ENCODE measurements around the gene ACER1. TPM values are rescaled to one million over a fixed set of nuclear protein-coding genes. Genes with fewer than 3 reads are reported as not detected.
"Not testable (repeated sequence)": the region's sequence is repeated elsewhere in the genome, so short reads cannot be mapped to it uniquely, and the experiment has no call there.

ACER1 gene
- total and polyA plus RNA-seq, 7 donors: not detected

DNA sequence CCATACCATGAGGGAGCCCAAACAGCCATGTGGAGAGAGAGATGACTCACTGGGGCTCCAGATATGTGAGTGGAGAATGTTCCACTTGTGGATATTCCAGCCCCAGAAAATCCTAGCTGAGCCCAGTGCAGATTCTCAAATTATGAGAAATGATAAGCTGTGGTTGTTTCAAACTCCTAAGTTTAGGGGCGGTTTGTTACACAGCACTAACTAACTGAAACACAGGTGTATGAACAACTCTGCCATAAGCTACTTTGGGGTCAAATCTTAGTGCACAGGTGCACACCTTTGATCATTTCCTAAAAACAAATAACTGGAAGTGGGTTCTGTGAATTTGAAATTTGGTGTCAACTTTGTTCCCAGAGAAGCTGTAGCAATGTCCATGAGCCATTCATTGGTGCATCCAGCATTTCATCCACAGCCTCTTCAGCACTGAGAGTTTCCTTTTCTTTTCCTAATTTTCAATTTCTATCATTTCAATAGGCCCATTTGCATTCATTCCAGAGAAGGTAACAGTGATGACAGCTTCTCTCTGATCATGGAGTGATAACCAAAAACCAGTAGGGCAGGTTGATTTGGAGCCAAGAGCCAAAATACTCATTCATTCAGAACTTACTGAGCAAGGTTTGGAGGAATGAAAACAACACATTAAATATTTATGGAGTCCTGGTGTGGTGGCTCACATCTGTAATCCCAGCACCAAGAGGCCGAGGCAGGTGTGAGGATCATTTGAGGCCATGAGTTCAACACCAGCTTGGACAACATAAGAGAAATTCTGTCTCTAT lies 19.2 kb upstream of the ACER1 start:
- H3K27ac ChIP-seq: no peak overlapping the region
- peaks cover 0 to 2% (median 0%) of the 10 kb centered on the region in 3 donors for H3K27me3 ChIP-seq (ENCODE audit: insufficient read depth in 3 of 3, low read length in 2 of 3)
- intact Hi-C loops (cut with DNase I): no loop called here
- 88 to 94% (median 92%) methylated on average over 2 of the region's 2 CpGs for WGBS, 3 donors
- ATAC-seq (no peak), DNase-seq (no peak)
- no peak overlapping the region for H3K4me3 ChIP-seq
- no peaks in the 10 kb centered on the region for H3K36me3 ChIP-seq (ENCODE audit: insufficient read depth in 1 of 2, low read depth in 1 of 2)
- TF ChIP-seq, protein P1, sequence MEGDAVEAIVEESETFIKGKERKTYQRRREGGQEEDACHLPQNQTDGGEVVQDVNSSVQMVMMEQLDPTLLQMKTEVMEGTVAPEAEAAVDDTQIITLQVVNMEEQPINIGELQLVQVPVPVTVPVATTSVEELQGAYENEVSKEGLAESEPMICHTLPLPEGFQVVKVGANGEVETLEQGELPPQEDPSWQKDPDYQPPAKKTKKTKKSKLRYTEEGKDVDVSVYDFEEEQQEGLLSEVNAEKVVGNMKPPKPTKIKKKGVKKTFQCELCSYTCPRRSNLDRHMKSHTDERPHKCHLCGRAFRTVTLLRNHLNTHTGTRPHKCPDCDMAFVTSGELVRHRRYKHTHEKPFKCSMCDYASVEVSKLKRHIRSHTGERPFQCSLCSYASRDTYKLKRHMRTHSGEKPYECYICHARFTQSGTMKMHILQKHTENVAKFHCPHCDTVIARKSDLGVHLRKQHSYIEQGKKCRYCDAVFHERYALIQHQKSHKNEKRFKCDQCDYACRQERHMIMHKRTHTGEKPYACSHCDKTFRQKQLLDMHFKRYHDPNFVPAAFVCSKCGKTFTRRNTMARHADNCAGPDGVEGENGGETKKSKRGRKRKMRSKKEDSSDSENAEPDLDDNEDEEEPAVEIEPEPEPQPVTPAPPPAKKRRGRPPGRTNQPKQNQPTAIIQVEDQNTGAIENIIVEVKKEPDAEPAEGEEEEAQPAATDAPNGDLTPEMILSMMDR (IDR thresholded peaks at IDR 0.05): no peak
- H3K4me1 ChIP-seq: no peaks in the 10 kb centered on the region
- H3K9me3 ChIP-seq: no peaks in the 10 kb centered on the region

DNA sequence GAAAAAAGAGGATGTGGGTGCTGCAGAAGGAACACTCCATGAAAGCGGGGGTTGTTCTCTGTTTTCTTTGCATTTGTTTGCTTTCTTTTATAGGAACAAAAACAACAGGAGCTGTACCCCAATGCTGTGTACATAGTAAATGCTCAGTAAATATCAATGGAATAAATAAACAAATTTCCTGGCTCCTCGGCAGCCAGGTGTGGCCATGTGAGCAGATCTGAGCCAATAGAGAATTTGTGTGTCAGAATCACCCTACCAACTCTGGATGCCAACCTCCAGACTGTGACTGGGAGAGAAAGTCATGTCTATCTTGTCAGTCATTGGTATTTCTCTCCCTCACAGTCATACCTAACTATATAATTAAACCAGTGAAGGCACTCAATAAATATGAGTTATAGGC lies 17.3 kb upstream of the ACER1 start:
- peaks cover 0 to 2% (median 0%) of the 10 kb centered on the region in 3 donors for H3K27me3 ChIP-seq (ENCODE audit: insufficient read depth in 3 of 3, low read length in 2 of 3)
- WGBS, 3 donors: 80 to 85% (median 81%) methylated on average over 2 of the region's 2 CpGs
- DNase-seq (no peak), ATAC-seq (no peak)
- TF ChIP-seq, protein P1 (IDR thresholded peaks at IDR 0.05): no peak
- no peaks in the 10 kb centered on the region for H3K9me3 ChIP-seq
- intact Hi-C loops (cut with DNase I): no loop called here
- no peaks in the 10 kb centered on the region for H3K4me1 ChIP-seq
- no peak overlapping the region for H3K4me3 ChIP-seq
- H3K36me3 ChIP-seq (ENCODE audit: insufficient read depth in 1 of 2, low read depth in 1 of 2): no peaks in the 10 kb centered on the region
- no peak overlapping the region for H3K27ac ChIP-seq

DNA sequence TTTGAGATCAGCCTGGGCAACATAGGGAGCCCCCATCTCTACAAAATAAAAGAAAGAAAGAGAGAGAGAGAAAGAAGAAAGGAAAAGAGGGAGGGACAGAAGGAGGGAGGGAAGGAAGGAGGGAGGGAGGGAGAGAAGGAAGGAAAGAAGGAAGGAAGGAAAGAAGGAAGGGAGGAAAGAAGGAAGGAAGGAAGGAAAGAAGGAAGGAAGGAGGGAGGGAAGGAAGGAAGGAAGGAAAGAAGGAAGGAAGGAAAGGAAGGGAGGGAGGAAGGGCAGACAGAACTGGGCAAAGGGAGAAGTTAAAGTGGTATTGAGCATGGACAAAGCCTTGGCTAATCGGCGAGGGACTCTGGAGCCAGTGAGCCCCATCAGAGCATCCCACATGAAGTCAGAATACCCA lies 15.9 kb upstream of the ACER1 start:
- H3K27ac ChIP-seq; ATAC-seq; H3K27me3 ChIP-seq (ENCODE audit: insufficient read depth in 3 of 3, low read length in 2 of 3); intact Hi-C loops (cut with DNase I); DNase-seq; H3K9me3 ChIP-seq; H3K36me3 ChIP-seq (ENCODE audit: insufficient read depth in 1 of 2, low read depth in 1 of 2); H3K4me3 ChIP-seq; H3K4me1 ChIP-seq: not testable (repeated sequence)
- WGBS, 3 donors: 61 to 68% (median 61%) methylated on average over 2 of the region's 2 CpGs

DNA sequence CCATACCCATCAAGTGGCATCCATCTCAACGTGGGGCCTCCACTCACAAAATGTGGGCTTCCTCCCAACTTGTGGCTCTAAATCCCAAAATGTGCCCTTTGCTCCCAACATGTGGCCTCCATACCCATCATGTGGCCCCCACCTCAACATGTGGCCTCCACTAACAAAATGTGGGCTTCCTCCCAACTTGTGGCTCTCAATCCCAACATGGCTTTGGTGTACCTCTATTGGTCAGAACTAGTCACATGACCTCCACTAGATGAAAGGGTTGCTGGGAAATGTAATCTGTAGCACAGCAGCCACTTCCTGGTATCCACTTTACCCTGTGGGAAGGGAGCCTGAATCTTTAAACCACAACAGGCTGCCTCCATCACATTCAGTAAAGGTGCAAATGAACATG lies 10.1 kb upstream of the ACER1 start:
- TF ChIP-seq, protein P1 (IDR thresholded peaks at IDR 0.05): no peak
- no peaks in the 10 kb centered on the region for H3K4me1 ChIP-seq
- no peaks in the 10 kb centered on the region for H3K36me3 ChIP-seq (ENCODE audit: insufficient read depth in 1 of 2, low read depth in 1 of 2)
- DNase-seq: no peak
- ATAC-seq: no peak
- 89 to 96% (median 95%) methylated on average over 1 of the region's 1 CpG for WGBS, 3 donors
- no peak overlapping the region for H3K27ac ChIP-seq
- intact Hi-C loops (cut with DNase I): no loop called here
- H3K4me3 ChIP-seq: no peak overlapping the region
- peaks cover 0 to 4% (median 2%) of the 10 kb centered on the region in 3 donors for H3K27me3 ChIP-seq (ENCODE audit: insufficient read depth in 3 of 3, low read length in 2 of 3)
- H3K9me3 ChIP-seq: no peaks in the 10 kb centered on the region

DNA sequence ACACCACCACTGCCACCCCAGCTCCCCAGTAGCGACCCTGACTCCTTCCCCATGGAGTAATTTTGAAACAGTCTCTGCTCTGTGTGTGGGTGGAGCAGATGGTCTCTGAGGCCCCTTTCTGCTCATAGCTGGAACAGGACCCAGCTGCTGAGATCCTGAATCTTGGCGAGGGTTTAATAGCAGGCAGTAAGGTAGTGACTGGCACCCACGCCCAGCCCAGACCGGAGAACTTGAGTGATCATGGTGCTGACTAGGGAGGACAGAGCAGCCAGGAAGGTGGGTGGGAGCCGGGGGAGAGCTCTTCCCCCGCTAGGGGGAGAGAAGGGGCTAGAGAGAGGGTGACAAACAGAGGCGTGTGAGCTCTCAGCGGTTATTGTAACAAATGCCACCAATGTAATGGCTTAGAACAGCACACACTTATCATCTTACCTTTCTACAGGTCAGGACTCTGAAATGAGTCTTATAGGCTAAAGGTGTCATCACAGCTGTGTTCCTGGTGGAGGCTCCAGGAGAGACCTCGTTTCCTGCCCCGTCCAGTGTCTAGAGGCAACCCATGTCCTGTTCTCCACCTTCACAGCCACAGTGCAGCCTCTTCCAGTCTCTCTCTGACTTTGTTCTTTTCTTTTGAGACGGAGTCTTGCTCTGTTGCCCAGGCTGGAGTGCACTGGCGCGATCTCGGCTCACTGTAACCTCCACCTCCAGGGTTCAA lies 7.2 kb upstream of the ACER1 start:
- 48 to 54% (median 49%) methylated on average over 14 of the region's 14 CpGs for WGBS, 3 donors
- no peak overlapping the region for H3K27ac ChIP-seq
- intact Hi-C loops (cut with DNase I): no loop called here
- TF ChIP-seq, protein P1 (IDR thresholded peaks at IDR 0.05): no peak
- no peaks in the 10 kb centered on the region for H3K36me3 ChIP-seq (ENCODE audit: insufficient read depth in 1 of 2, low read depth in 1 of 2)
- no peaks in the 10 kb centered on the region for H3K4me1 ChIP-seq
- H3K4me3 ChIP-seq: no peak overlapping the region
- no peaks in the 10 kb centered on the region for H3K9me3 ChIP-seq
- H3K27me3 ChIP-seq (ENCODE audit: insufficient read depth in 3 of 3, low read length in 2 of 3): peaks cover 0 to 4% (median 2%) of the 10 kb centered on the region in 3 donors
- DNase-seq (no peak), ATAC-seq (no peak)

Data from psoas muscle (tissue), 8 donors.